HG03064 (cell line): ENCODE data around the gene ALKBH6.
A peak's percentile ranks its signal among the peaks of the same experiment; 100 is the strongest.

ENCODE experiments used
- ATAC-seq: cut with Tn5 transposase; IDR thresholded peaks from one replicate; pipeline ENCODE4 v1.9.1; 2021; ENCODE audit warnings: low read depth; ENCODE audit not compliant: unreplicated experiment

ALKBH6 gene

DNA sequence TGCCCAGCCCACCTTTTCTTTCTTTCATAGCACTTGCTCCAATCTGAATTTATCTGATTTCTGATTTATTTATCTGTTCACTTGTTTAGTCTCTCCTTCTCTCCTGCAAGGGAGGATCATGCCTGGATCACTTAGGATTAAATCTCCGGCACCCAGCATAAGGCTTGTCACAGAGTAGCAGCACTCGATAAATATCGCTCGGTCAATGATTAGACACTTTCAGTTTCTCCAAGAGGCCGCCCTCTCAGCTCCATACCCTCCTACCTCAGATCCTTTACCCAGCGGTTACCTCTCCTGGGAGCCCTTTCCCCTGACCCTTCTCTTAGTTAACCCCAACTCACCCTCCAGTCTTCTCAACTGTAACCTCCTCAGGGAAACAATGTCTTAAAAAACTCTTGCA lies 17.3 kb upstream of the ALKBH6 start:
- no peak for ATAC-seq

GRCh38 chr19:36030264-36031148 lies 16.5 kb upstream of the ALKBH6 start:
- no peak for ATAC-seq

DNA sequence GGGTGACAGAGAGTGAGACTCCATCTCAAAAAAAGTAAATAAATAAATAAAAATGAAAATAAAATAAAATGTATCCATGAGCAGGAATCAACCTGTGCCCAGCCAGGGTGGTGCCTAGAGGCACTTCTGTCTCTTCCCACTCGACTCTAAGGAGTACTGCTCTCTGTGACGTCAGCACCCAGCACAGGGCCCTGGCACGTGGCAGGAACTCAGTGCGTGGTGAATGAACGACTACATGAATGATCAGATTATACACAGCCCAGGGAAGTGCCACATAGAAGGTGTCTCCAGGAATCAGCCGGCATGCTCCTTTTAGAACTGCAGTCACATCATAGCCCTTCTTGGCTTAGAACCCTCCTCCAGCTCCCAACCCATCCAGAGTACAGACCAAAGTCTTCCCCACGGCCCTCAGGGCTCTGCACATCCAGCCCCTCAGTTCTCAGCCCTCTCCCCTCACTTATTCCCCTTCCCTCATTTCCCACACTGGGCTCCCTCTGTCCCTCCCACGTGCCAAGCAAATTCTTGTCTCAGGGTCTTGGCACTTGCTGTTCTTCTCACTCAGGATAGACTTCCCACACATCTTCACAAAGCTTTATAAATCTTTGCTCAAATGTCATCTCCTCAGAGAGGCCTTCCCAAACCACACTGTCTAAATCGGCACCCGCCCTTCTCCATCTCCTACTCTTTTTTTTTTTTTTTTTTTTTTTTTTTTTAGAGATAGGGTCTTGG lies 14.5 kb upstream of the ALKBH6 start:
- no peak for ATAC-seq

DNA sequence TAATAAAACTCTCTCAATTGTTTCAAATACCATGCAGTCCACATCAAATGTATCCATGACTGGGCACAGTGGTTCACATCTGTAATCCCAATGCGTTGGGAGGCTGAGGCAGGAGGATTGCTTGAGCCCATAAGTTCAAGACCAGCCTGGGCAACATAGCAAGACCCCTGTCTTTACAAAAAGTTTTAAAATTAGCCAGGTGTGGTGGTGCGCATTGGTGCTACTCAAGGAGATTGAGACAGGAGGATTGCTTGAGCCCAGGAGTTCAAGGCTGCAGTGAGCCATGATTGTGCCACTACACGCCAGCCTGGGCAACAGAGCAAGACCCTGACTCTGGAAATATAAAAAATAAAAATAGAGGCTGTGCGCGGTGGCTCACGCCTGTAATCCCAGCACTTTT lies 13.7 kb upstream of the ALKBH6 start:
- no peak for ATAC-seq

GRCh38 chr19:36026091-36026876 lies 12.3 kb upstream of the ALKBH6 start:
- no peak for ATAC-seq

DNA sequence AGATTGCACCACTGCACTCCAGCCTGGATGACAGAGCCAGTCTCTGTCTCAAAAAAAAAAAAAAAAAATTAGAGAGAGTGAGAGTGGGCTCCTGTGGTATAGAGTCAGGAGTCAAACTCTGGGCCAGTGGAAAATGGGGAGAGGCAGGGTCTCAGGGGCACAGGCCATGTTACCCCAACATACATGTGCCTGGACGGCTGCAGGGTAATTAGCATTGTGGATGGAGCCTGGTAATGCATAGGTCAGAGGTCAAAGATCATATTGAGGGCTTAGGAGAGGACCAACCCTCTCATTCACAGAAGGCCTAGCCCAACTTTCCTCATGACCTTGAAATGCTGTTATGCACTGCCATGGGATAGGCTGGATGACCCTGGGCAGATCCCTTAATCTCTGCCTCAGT lies 11.5 kb upstream of the ALKBH6 start:
- ATAC-seq: no peak

DNA sequence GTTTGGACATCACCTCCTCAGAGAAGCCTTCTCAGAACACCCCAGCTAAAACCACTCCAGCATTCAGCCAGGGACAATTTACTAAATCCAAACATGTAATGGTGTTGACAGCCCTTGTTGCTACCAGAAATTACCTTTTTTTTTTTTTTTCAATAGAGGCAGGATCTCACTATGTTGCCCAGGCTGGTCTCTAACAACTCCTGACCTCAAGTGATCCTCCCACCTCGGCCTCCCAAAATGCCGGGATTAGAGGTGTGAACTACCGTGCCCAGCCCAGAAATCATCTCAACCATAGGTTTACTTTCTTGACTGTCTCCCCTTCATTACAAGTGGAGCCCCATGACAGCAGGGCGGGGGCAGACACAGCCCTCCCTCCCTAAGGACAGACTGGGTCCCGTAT lies 9.4 kb upstream of the ALKBH6 start:
- no peak for ATAC-seq

DNA sequence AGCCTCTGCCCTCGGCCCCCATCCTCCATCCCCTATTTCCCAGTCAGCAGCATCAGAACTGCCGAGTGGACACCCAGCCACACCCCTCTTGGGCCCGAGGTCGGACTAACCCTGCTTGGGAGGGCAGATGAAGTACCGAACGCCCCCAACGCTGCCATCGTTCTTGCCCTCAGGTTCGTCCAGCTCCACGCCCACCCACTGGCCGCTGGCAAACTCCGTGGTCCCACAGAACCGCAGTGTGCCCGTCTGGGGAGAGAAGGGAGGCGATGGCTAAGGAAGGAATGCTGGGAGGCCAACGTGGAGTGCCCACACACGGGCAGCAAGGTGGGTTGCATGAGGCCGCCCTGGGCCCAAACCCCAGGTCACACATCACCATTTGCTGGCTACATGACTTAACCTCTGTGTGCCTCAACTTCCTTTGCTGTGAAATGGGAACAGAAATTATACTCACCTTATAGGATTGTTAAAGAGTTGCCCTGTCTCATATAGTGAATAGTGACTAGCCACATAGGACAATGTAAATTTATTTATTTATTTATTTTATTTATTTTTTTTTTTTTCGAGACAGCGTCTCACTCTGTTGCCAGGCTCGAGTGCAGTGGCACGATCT lies 5.2 kb upstream of the ALKBH6 start:
- ATAC-seq: no peak

DNA sequence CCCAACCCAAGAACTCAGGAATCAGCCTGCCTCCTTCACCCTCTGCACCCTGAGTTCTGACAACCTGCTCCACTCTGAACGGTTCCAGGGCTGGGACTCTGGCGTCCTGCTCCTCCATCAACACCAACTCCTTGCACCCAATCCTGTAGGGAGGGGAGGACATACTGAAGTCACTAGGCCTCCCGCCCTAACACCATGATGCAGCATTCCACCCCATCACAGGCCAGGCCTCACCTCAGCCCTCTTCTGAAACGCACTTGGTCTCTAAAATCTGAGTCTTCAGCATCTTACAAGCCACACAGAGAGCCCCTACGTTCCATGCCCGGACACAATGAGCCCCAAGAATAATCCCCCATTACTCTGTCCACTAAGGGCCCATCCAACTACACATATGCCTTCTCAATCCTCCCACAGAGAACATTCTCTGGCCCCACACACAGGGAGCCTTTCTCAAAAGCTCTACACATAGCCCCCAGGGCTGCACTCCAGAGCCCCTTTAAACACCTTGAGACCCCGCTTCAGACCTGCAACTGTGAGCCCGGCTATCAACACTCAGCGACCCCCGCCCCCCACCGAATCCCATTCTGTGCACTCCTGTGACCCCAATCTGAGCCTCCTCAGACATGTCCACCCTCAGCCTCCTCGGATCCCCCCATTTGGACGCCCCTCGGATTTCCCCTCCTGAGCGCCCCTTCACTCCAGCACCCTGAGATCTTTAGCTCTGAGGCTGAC lies 567 bp downstream of the ALKBH6 start:
- no peak for ATAC-seq

DNA sequence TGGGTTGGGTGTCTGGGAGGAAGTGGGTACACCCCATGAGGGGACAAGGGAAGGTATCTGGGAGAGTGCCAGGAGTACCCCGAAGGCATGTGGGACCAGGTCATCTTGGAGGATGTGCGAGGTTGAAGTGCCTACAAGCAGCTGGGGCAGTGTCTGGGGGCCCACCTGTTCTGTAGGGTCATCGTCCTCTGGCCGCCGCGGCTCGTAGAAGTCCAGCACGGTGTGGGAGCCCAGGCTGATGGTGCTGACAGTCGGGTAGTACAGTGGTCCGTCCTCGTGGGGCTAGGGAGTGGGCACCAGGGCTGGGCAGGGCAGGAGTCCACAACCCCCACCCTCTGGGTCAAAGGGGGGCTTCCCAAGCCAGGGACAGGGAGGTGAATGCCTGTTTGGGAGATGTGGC lies 3.6 kb downstream of the ALKBH6 start:
- no peak for ATAC-seq

DNA sequence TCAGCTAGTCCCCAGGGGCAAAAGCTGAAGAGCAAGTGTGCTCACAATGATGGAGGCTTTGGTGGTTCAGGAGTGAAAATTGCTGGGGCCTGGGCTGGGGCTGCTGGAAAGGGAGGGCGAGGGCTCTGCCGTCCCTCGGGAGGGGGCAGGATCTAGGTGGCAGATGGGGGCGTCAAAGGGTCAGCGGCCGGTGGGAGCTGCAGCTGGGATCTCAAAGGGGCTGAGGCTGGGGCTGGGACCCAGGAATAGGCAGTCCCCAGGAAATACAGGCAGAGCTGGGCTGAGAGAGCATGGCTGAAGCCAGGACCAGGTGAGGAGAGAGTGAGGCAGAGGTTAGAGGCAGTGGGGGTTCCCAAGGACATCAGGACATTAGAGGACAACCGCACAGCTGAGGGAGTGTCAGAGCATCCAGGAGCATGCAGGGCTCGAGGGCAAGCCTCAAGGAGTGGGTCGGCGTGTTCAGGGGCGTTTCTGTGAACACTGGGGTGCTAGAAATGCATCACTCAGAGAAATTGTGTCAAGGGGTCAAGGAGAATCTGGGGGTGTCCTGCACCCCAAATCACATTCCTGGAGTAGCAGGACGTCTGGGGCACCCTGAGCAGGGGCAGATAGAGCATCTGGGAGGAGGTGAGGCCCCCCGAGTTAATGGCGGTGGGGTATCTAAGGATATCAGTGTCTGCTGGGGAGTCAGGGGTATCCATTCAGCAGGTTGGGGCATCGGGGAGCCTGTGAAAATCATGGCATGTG lies 4.2 kb downstream of the ALKBH6 start:
- ATAC-seq: no peak

- ATAC-seq: no peak
Measured at GRCh38 chr19:36009220-36009619, 4.8 kb downstream of the ALKBH6 start.

- ATAC-seq: no peak
Measured at GRCh38 chr19:36008336-36008978, 5.6 kb downstream of the ALKBH6 start, which contains the start of gene SYNE4. TSS of gene SYNE4 (minus strand) at chr19:36008813. CDS start at chr19:36008681, 132 bp downstream.

- ATAC-seq: no peak
Measured at GRCh38 chr19:36006955-36007354, 7.1 kb downstream of the ALKBH6 start.

DNA sequence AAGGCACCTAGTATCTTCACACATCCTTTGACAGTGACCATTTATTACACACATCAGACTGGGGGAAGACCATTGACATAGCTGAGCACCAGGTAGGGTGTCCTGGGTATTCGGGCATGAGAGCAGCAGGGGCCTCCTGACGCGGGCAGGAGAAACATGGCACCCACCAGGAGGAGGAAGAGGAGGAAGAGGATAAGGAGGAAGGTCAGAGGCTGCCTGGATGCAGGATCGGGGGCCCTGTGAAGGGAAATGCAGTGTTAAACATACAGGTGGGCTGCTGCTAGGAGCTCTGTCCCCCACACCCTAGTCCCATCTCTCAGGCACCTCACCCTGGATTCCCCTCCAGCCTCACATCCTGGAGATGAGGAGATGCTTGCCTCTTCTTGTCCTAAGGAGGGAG lies 10.7 kb downstream of the ALKBH6 start:
- ATAC-seq: no peak

GRCh38 chr19:36001605-36002004 lies 12.4 kb downstream of the ALKBH6 start:
- ATAC-seq: no peak

- ATAC-seq: no peak
Measured at GRCh38 chr19:35996777-35997176, 17.2 kb downstream of the ALKBH6 start.

- peak; percentile 58 for ATAC-seq
Measured at GRCh38 chr19:35995048-35995993, 18.7 kb downstream of the ALKBH6 start, which contains the start of gene SDHAF1. TSS of gene SDHAF1 (plus strand) at chr19:35995188. CDS start at chr19:35995275, 87 bp downstream.
